ENCODE measurements around the gene RAX2.

RAX2 gene

DNA sequence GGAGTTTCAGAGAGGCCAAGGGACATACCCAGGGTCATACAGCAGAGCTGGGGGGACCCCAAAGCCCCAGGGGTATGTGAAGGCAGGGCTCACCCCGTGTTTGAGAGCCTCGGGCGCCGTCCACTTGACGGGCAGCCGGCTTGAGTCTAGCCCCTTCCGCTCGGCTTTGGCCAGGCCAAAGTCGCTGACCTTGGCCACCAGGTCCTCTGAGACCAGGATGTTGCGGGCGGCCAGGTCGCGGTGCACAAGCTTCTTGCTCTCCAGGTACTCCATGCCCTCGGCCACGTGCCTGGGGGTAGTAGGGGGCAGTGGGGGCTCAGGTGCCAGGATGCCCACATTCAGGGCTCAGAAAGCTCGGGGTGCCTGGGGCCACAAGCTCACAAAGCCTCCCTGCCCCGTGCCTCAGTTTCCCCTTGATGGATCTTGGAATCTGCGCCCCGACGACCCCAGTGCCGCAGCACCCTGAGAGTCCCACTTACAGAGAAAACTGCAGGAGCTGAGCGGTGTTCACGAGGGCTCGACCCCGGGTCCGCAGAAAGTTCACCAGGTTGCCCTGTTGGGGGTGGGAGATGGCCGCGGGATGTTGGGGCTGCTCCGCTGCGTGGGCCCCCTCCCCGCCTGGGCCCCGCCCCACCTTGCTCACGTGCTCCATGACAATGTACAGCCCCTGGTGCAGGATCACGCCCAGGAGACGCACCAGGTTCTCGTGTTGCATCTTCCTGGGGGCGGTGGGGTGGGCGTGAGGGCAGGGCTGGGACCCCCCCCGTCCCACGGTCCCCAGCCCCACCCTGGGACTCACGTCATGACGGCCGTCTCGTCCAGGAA, 7.1 kb upstream of the RAX2 start:
- H2BK15ac ChIP-seq (replicated peaks; ENCODE audit: low read depth), result no peak overlapping the region
- no peak overlapping the region for H3K4ac ChIP-seq (ENCODE audit: low read depth, low read length)
- H3K23ac ChIP-seq (ENCODE audit: low read length), result no peak overlapping the region
- no peak overlapping the region for H3K27ac ChIP-seq (ENCODE audit: low read depth, low read length)
- H3K79me1 ChIP-seq (ENCODE audit: low read length), result no peaks in the 10 kb centered on the region
- H3K36me3 ChIP-seq (ENCODE audit: control insufficient read depth, insufficient read depth, low read length), result no peaks in the 10 kb centered on the region
- H3K27me3 ChIP-seq (ENCODE audit: insufficient read depth, low read length, poor library complexity), result no peaks in the 10 kb centered on the region
- H3K4me2 ChIP-seq (ENCODE audit: low read length), result no peak overlapping the region
- H3K9ac ChIP-seq (ENCODE audit: low read length), result no peak overlapping the region
- no peak overlapping the region for H3K4me3 ChIP-seq (ENCODE audit: low read length)
- H4K5ac ChIP-seq (ENCODE audit: low read length), result no peak overlapping the region
- no peak overlapping the region for H4K8ac ChIP-seq (ENCODE audit: low read depth, low read length)
- no peak for DNase-seq
- H3K18ac ChIP-seq (ENCODE audit: low read length), result no peak overlapping the region
- H3K4me1 ChIP-seq (ENCODE audit: control insufficient read depth, low read depth, low read length), result no peaks in the 10 kb centered on the region
- H3K56ac ChIP-seq (ENCODE audit: low read length), result no peak overlapping the region
- H2AK5ac ChIP-seq (ENCODE audit: low read length), result no peak overlapping the region
- H2BK5ac ChIP-seq (ENCODE audit: low read length), result no peak overlapping the region
- no CpG with 5 or more reads among the region's 44 CpGs for WGBS (ENCODE audit: extremely low coverage, insufficient coverage, low lambda C conversion rate)
- no peaks in the 10 kb centered on the region for H3K79me2 ChIP-seq (ENCODE audit: control insufficient read depth, insufficient read depth, low read length)
- H2BK120ac ChIP-seq (ENCODE audit: low read depth, low read length), result no peak overlapping the region

DNA sequence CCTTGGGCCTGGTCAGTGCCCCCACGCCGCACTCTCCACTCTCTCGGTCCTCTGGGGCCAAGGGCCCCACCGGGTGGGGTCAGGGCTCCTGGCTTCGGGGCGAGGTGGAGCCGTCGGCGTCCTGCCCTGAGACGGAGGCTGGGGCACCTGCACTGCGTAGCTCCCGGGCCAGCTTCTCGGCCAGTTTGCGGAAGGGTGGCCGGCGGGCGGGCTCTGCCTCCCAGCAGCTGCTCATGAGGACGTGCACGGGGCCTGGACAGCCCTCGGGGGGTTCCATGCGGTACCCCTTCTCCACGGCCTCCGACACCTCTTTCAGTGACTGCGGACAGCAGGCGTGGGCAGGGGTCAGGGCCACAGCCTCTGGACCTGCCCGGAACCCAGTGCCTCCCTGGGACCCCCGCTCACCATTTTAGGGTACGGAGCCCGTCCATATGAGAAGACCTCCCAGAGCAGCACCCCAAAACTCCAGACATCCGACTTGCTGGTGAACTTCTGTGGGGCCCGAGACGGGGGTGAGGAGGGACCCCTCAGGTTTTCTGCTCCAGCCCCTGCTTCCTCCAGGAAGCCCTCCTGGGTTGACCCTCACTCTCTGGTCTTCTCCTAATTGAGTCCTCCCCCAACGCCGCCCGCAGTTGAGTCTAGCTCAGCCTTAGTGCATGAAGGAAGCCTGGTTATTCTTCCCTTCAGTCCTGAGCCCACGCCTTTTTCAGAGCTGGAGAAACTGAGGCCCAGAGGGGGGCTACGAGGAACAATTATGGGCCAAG, 6.3 kb upstream of the RAX2 start:
- Histone ChIP-seq H3K9ac (ENCODE audit: low read length) (no peak overlapping the region), H4K5ac (ENCODE audit: low read length) (no peak overlapping the region), H3K79me1 (ENCODE audit: low read length) (no peaks in the 10 kb centered on the region), H3K79me2 (ENCODE audit: control insufficient read depth, insufficient read depth, low read length) (no peaks in the 10 kb centered on the region), H3K27me3 (ENCODE audit: insufficient read depth, low read length, poor library complexity) (no peaks in the 10 kb centered on the region), H3K36me3 (ENCODE audit: control insufficient read depth, insufficient read depth, low read length) (no peaks in the 10 kb centered on the region), H3K27ac (ENCODE audit: low read depth, low read length) (no peak overlapping the region), H2BK5ac (ENCODE audit: low read length) (no peak overlapping the region), H4K8ac (ENCODE audit: low read depth, low read length) (no peak overlapping the region), H3K23ac (ENCODE audit: low read length) (no peak overlapping the region), H2BK120ac (ENCODE audit: low read depth, low read length) (no peak overlapping the region), H2AK5ac (ENCODE audit: low read length) (no peak overlapping the region), H3K56ac (ENCODE audit: low read length) (no peak overlapping the region), H3K4me1 (ENCODE audit: control insufficient read depth, low read depth, low read length) (no peaks in the 10 kb centered on the region), H3K4me2 (ENCODE audit: low read length) (no peak overlapping the region), H2BK15ac (replicated peaks; ENCODE audit: low read depth) (no peak overlapping the region), H3K4ac (ENCODE audit: low read depth, low read length) (no peak overlapping the region), H3K4me3 (ENCODE audit: low read length) (no peak overlapping the region), H3K18ac (ENCODE audit: low read length) (no peak overlapping the region)
- WGBS (ENCODE audit: extremely low coverage, insufficient coverage, low lambda C conversion rate), result no CpG with 5 or more reads among the region's 37 CpGs
- DNase-seq, result no peak

- H3K36me3 ChIP-seq (ENCODE audit: control insufficient read depth, insufficient read depth, low read length), result no peaks in the 10 kb centered on the region
- no peak overlapping the region for H2BK15ac ChIP-seq (replicated peaks; ENCODE audit: low read depth)
- no peaks in the 10 kb centered on the region for H3K27me3 ChIP-seq (ENCODE audit: insufficient read depth, low read length, poor library complexity)
- H3K4me1 ChIP-seq (ENCODE audit: control insufficient read depth, low read depth, low read length), result no peaks in the 10 kb centered on the region
- WGBS (ENCODE audit: extremely low coverage, insufficient coverage, low lambda C conversion rate), result no CpG with 5 or more reads among the region's 1 CpG
- H3K18ac ChIP-seq (ENCODE audit: low read length), result no peak overlapping the region
- H3K27ac ChIP-seq (ENCODE audit: low read depth, low read length), result no peak overlapping the region
- no peak overlapping the region for H4K8ac ChIP-seq (ENCODE audit: low read depth, low read length)
- no peak overlapping the region for H4K5ac ChIP-seq (ENCODE audit: low read length)
- H3K79me1 ChIP-seq (ENCODE audit: low read length), result no peaks in the 10 kb centered on the region
- no peak overlapping the region for H3K9ac ChIP-seq (ENCODE audit: low read length)
- DNase-seq, result no peak
- no peak overlapping the region for H2BK120ac ChIP-seq (ENCODE audit: low read depth, low read length)
- no peak overlapping the region for H2BK5ac ChIP-seq (ENCODE audit: low read length)
- H3K79me2 ChIP-seq (ENCODE audit: control insufficient read depth, insufficient read depth, low read length), result no peaks in the 10 kb centered on the region
- H3K56ac ChIP-seq (ENCODE audit: low read length), result no peak overlapping the region
- H3K4me2 ChIP-seq (ENCODE audit: low read length), result no peak overlapping the region
- no peak overlapping the region for H3K23ac ChIP-seq (ENCODE audit: low read length)
- no peak overlapping the region for H3K4ac ChIP-seq (ENCODE audit: low read depth, low read length)
- H2AK5ac ChIP-seq (ENCODE audit: low read length), result no peak overlapping the region
- H3K4me3 ChIP-seq (ENCODE audit: low read length), result no peak overlapping the region
Observed at GRCh38 chr19:3776479-3777040, 4.5 kb upstream of the RAX2 start.

DNA sequence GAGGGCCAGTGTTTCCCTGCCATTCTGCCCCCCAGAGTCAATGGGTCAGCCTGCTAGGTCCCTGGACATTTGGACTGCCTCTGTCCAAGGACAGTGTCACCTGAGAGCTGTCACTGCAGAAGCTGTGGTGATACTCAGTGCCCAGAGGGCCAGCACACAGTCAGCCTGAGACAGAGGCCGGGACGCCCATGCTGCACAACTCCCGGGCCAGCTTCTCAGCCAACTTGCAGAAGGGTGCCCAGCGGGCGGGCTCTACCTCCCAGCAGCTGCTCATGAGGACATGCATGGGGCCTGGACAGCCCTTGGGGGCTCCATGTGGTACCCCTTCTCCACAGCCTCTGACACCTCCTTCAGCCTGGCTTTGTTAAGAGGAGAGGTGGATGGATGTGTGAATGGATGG, 3.8 kb upstream of the RAX2 start:
- Histone ChIP-seq H3K9ac (ENCODE audit: low read length) (no peak overlapping the region), H3K27me3 (ENCODE audit: insufficient read depth, low read length, poor library complexity) (no peaks in the 10 kb centered on the region), H2AK5ac (ENCODE audit: low read length) (no peak overlapping the region), H3K4me2 (ENCODE audit: low read length) (no peak overlapping the region), H3K36me3 (ENCODE audit: control insufficient read depth, insufficient read depth, low read length) (no peaks in the 10 kb centered on the region), H4K5ac (ENCODE audit: low read length) (no peak overlapping the region), H3K23ac (ENCODE audit: low read length) (no peak overlapping the region), H3K79me1 (ENCODE audit: low read length) (no peaks in the 10 kb centered on the region), H3K27ac (ENCODE audit: low read depth, low read length) (no peak overlapping the region), H3K18ac (ENCODE audit: low read length) (no peak overlapping the region), H2BK15ac (replicated peaks; ENCODE audit: low read depth) (no peak overlapping the region), H4K8ac (ENCODE audit: low read depth, low read length) (no peak overlapping the region), H3K56ac (ENCODE audit: low read length) (no peak overlapping the region), H3K4me1 (ENCODE audit: control insufficient read depth, low read depth, low read length) (no peaks in the 10 kb centered on the region), H3K4me3 (ENCODE audit: low read length) (no peak overlapping the region), H3K79me2 (ENCODE audit: control insufficient read depth, insufficient read depth, low read length) (no peaks in the 10 kb centered on the region), H2BK120ac (ENCODE audit: low read depth, low read length) (no peak overlapping the region), H3K4ac (ENCODE audit: low read depth, low read length) (no peak overlapping the region), H2BK5ac (ENCODE audit: low read length) (no peak overlapping the region)
- no CpG with 5 or more reads among the region's 5 CpGs for WGBS (ENCODE audit: extremely low coverage, insufficient coverage, low lambda C conversion rate)
- no peak for DNase-seq

- no peak overlapping the region for H3K4me2 ChIP-seq (ENCODE audit: low read length)
- no peak overlapping the region for H3K18ac ChIP-seq (ENCODE audit: low read length)
- no peak overlapping the region for H2AK5ac ChIP-seq (ENCODE audit: low read length)
- H2BK15ac ChIP-seq (replicated peaks; ENCODE audit: low read depth), result no peak overlapping the region
- no peaks in the 10 kb centered on the region for H3K27me3 ChIP-seq (ENCODE audit: insufficient read depth, low read length, poor library complexity)
- H3K23ac ChIP-seq (ENCODE audit: low read length), result no peak overlapping the region
- no peak overlapping the region for H2BK5ac ChIP-seq (ENCODE audit: low read length)
- no peaks in the 10 kb centered on the region for H3K79me2 ChIP-seq (ENCODE audit: control insufficient read depth, insufficient read depth, low read length)
- no peak overlapping the region for H3K56ac ChIP-seq (ENCODE audit: low read length)
- H3K27ac ChIP-seq (ENCODE audit: low read depth, low read length), result no peak overlapping the region
- no peaks in the 10 kb centered on the region for H3K36me3 ChIP-seq (ENCODE audit: control insufficient read depth, insufficient read depth, low read length)
- no peaks in the 10 kb centered on the region for H3K4me1 ChIP-seq (ENCODE audit: control insufficient read depth, low read depth, low read length)
- no peak overlapping the region for H4K8ac ChIP-seq (ENCODE audit: low read depth, low read length)
- H4K5ac ChIP-seq (ENCODE audit: low read length), result no peak overlapping the region
- H3K4me3 ChIP-seq (ENCODE audit: low read length), result no peak overlapping the region
- no peak overlapping the region for H3K9ac ChIP-seq (ENCODE audit: low read length)
- no peak overlapping the region for H2BK120ac ChIP-seq (ENCODE audit: low read depth, low read length)
- no peak overlapping the region for H3K4ac ChIP-seq (ENCODE audit: low read depth, low read length)
- no peak for DNase-seq
- WGBS (ENCODE audit: extremely low coverage, insufficient coverage, low lambda C conversion rate), result no CpG with 5 or more reads among the region's 2 CpGs
- no peaks in the 10 kb centered on the region for H3K79me1 ChIP-seq (ENCODE audit: low read length)
Observed at GRCh38 chr19:3775374-3775711, 3.3 kb upstream of the RAX2 start.
